Midbrain (tissue), 1 donor: Measurements from ENCODE around the gene ARNT2.
A peak's percentile ranks its signal among the peaks of the same experiment; 100 is the strongest.

Experiments used
- DNase-seq: peaks from one replicate; lab custom pipeline; 2025; lab: John Stamatoyannopoulos, UW

Gene ARNT2

DNA sequence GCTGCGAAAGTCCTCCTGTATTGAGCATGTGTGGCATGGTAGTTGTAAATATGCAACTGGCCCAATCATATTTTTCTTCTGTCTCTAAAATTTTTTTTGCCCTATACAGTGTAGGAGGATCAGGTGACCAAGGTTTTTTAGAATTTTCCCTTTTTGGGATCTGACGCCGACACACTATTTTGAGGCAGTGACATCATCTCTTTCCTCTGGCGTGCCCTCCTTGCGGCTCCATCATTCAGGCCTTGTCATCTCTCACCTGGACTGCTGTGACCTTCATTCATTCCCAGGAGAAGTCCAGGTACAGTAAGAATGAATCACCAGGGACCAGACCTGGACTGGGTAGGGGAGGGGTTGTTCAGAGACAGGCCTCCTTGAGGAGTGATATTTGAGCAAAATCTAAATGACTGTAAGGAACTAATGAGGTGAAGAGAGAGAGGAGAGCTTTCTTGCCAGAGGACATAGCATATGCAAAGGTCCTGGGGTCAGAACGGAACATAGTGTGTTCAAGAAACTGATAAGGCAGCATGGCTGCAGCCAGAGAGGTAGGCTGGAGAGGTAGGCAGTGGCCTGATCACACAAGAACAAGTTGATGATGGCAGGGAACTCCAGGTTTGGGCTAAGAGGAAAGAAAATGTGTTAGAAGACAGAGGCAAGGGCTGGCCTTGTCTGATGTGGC, 38.7 kb downstream of the ARNT2 start:
- no peak for DNase-seq

DNA sequence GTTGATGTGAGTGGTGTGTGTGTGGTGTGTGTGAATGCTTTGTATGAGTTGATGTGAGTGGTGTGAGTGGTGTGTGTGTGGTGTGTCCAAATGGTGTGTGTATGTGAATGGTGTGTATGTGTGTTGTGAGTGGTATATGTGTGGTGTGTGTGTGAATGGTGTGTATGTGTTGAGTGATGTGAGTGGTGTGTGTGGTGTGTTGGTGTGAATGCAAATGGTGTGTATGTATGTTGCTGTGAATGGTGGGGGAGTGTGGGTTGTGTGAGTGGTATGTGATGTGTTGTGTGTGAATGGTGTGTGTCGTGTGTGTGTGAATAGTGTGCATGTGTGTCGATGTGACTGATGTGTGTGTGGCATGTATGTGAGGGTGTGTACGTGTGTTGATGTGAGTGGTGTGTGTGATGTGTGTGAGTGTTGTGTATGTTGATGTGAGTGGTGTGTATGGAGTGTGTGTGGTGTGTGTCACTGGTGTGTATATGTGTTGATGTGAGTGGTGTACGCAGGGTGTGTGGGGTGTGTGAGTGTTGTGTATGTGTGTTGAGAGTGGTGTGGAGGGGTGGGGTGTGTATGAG, 40.6 kb downstream of the ARNT2 start:
- DNase-seq: no peak

DNA sequence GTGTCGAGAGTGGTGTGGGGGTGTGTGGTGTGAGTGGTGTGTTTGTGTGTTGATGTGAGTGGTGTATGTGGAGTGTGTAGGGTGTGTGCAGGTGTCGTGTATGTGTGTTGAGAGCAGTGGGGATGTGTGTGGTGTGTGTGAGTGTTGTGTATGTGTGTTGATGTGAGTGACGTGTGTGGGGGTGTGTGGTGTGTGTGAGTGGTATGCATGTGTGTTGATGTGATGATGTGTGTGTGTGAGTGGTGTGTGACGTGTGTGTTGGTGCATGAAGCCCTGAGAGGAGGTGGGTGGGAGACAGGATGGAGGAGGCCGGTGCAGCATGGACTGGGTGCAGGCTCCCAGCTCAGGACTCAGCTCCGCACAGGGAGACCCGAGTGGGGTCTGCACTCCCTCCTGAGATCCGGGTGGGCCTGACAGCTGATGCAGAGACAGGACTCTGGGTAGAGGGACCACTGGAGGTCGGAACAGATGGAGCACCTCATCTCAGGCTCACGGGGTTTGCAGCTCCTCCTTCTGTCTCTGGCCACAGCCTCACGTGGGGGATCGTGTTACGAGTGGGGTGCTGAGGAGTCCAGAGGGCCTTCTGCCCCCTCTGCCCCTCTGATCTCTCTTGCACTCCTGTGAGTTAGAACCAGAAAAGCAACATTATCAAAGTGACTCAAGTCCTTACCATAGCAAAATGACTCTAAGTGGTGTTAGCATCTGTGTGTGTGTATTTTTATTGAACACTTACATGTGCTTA, 41.3 kb downstream of the ARNT2 start:
- DNase-seq: no peak

DNA sequence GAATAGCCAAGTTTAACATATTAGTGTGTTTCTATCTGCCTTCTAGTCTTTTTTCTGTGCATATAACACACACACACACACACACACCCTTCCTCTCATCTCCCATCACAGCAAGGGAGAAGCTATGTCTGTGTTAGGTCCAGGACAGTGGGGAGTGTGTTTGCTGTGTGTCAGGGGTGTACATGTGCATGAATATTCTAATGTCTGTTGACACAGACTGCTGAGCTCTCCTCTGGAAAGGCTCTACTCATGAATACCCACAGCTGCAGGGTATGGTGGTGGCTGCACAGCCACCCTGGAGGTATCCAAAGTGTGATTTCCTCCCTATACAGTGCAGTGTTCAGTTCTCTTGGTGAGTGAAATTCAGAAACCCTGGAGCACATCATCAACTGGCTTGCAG, 42.9 kb downstream of the ARNT2 start:
- no peak for DNase-seq

DNA sequence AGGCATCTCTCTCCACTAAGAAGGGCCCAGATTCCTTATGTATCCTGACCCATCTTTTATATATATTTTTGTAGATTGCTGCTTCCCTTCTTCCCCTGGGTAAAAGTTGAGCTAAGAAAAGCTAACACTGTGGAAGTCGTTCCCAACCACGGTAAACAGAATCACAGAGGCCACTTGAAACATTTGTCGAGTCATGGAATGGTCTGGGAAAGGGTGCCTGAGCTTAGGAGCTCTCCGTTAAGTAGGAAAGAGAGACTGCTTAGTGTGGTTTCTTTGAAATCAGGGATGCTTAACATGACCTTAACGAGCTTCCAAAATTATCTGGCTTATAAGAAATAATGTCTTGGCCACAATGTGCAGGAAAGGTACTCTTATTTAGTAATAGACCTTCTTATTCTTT, 45.6 kb downstream of the ARNT2 start:
- no peak for DNase-seq

DNA sequence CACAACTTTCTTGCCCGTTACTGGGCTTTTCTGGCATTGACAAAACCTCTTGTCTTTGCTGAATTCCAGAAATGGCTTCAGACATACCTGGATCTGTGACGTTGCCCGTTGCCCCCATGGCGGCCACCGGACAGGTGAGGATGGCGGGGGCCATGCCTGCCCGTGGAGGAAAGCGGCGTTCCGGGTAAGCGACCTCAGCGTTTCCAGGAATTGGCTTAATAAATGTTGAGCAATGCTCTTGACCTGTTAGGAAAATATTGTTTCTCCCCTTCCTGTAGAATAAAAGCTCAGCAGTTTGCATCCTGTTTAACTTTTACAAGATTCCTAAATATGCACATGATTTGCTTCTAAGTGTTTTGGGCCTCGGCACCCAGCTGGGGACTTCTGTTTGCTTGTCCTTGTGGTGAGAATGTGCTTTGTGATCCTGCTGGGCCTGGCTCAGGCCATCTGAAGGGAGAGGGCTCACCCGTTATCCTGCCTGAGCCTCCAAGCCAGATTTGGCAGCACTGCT, 46.7 kb downstream of the ARNT2 start:
- no peak for DNase-seq

DNA sequence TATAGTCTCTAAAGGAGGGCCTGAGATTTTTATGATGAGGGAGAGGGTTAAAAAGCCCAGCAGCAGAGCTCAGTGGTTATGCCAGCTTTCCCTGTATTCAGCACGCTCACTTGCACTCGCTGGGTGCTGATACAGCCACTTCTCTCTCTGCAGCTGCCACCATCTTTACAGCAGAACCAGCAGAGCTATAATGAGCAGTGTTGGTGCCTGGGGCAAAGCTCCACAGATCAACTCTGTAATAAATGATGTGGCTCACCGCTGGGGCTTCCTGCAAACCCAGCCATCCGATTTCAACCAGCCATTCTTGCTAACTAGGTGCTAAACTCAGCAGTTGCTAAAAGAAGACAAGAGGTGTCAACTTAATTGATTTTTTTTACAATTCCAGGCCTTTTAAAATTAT, 48.0 kb downstream of the ARNT2 start:
- DNase-seq: no peak

DNA sequence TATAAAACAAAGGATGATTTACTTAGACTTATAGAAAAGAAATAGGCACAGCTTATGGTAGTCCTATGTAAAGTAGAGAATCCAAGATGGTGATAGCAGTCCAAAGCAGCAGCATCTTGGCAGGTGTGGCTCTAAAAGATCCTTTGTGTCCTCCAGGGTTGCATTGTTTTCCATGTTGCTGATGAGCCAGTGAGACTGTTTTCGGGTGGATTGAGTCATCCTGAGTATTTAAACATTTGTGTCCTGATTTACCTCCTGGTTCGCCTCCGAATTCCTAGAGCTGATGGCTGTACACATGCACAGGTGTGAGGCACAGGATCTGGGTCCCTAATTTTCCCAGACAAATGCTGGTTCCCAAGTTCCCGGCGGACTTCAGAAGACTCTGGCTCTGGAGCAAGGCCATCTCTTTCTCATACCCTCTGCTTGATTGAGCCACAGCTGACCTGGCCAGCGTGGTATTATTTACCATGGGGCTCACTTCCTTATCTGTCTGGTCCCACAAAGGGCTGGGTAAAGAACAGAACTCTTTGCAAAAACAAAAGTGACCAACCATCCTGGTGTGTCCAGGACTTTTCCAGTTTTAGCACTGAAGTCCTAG, 51.0 kb downstream of the ARNT2 start:
- DNase-seq: no peak

DNA sequence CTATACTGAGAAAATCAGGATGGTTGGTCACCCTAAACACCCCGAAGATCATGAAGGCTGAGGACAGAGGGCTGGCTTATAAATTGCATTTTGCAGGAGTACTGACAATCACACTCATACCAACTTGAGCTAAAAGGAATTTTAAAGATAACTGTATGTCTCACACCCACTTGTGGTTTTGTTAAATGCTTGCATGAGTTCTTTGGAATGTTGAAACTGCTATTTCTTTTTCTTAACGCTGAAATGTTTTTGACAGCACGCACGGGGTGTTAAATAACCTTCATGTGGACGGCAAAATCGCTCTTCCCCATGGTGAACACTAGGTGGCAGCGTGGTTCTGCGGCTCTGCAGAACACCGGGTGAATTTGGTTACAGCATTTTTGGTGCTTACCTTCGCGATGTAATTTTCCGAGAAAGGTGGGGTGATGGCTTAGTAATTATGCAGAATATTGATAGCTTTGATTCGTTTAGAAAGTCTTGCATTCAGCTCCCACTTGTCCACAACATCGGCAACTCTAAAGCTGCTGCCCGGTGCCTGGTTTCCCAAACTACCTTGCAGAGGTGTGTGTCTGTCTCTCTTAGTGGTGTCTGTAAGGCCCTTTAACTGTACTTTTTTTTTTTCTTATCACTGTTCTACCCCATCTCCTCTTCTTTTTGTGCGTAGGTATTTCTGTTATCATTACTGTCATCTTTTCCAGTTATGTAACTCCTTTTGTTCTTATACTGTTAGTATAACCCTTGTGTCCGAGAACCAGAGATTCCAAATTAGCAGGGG, 51.7 kb downstream of the ARNT2 start:
- DNase-seq: peak; percentile 79

DNA sequence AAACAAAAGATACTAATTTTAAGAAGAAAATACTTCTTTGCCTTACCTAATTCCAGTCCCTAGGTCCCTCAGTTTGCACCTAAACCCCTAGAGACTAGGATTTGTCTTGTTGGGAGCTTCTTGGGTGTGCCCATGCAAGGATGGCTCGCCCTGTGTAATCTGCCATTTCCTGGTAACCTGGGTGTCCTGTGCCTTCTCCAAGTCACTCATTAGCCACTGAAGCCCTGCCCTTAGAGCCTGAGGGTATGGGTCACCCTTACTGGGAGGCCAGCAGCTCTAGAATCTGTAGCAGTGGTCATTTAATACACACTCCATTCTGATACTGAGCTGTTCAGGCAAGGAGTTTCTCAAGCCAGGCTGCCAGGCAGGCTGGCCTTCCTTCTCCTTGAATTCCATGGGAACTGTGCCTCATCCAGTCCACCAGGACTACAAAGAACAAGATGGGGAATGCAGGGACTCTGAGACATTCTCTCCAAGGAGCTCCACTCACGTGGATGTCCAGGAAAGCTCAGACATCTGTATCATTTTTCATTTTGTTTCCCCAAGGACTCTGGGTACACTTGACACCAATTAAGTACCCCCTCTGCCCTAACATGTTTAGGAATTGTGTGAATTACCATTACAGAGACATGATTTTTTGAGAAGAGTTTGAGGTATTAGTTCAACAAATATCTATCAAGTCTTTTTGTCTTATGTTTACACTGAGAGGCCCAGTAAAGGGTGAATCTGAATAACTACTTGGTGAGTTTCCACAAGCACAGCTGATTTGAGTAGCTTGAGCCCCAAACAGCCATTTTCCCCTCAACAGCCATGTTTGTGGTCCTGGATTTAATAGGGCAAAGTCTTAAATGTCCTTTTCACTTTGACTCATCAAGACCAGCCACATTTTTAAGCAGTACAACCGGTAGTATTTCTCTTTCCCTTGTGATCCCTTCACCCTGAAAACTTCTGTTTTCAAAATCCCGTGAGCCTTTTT, 52.6 kb downstream of the ARNT2 start:
- no peak for DNase-seq

DNA sequence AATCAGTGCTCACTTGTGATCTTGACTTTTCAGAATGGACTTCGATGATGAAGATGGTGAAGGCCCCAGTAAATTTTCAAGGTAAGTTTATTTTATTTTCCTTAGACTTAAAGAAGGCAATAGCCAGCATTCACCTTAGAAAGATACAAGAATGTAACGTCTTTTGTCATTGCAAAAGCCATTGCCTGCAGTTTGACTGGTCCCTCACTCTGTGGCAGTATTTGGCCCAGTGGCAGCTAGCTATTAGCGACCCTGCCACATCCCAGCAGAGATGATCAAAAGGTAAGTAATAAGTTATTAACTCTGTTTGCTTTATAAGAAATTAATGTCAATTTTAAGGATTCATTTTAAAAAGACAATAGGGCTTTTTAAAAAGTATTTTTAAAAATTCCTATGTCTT, 53.7 kb downstream of the ARNT2 start:
- no peak for DNase-seq

DNA sequence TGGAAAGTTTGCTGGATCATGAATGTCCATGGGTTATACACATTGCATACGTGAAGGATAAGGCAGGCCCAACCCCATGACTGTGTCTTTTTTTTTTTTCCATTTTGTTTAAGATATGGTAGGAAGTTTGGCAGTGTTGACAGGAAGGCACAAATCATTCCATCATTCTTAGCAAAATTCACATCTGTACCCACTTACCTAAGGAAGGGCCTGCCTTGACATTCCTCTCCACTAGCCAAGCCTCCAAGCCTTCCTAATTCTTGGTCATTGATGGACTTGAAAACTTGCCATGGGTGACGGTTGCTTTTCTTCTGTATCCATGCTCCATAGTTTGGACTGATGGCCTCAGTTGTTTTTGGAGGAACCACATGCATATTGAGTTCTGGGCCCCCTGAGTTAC, 54.4 kb downstream of the ARNT2 start:
- DNase-seq: no peak

DNA sequence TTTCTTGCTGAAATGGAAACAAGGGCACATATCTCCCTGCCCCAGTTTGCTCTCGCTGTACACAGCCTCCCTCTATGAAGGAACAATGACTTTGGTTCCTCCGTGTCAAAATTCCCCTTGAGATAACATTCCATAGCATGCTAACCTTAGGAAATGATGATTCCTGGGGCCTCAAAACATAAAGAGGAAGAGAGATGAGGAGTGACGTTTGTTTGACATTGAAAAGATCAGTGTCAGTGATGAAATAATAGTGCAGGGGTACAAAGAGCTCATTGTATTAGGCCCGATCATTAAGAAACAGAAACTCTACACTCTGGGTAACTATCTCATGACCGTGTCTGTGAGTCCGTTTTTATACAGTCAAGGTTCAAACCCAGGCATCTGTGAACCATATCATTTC, 55.2 kb downstream of the ARNT2 start:
- no peak for DNase-seq

DNA sequence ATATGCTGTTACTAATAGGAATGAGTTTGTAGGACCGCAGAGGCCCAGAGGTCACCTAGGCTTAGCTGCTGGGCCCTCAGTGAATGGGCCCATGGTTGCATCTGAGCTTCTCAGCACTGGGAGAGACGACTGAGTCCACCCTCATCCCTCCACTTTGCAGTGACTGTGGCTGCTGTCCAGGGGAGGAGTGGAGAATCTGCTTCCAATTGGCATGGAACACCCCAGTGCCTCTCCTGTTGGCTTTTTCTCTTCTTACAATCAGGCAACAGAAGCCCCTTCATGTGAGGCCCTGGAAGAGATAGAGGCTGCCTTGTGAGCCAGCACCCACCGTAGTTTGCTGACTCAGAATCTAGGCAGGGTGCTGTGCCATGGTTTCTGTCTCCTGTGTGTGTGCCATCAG, 55.6 kb downstream of the ARNT2 start:
- no peak for DNase-seq

DNA sequence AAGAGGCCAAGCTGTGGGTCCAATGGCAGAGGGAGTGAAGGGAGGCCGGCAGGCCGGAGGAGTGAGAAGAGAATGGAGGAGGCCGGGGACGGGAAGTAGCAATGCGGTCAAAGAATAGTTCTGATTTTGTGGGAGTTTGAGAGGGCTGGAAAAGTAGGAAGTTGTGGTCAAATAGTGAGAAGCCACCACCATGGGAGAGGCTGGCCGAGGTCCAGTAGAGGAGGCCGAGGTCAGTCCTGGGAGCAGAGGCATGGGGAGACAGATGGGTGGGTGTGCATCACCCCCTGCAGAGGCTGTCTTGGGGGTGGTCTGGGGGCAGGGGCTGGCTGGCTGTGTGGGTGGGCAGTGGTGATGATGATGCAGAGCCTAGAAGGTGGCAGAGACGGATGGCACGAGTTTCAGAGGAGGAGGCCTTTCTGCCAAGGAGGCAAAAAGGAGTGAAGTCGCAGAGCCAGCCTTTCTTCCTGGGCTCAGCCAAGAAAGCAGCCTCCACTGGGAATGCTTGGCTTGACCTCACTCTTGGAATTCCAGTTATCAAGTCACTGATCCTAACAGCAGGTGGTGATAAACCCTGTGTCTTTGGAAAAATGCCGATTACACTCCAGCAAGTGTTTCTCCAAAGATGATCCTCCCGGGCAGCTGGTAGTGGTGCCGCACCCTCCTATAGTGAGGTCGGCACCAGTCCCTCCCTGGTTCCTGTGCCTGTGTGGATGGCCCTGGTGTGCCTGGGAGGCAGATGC, 57.3 kb downstream of the ARNT2 start:
- no peak for DNase-seq

DNA sequence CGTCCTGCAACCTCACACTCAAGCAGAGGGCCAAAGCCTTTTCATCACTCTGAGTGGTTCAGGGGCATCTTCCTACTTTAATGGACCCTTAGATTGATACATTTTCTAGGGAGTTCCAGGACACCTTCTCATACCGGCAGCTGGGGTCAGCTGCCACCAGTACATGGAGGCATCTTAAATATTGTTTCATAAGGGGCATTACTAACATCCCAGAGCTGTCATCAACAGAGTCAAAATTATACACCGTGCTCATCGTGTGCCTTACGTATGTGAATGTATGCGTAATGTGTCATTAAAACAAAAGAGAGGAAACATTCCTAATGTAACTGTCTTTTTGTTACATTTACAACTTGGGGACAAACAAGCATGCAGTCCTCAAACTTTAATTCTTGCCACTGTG, 57.9 kb downstream of the ARNT2 start:
- DNase-seq: no peak

DNA sequence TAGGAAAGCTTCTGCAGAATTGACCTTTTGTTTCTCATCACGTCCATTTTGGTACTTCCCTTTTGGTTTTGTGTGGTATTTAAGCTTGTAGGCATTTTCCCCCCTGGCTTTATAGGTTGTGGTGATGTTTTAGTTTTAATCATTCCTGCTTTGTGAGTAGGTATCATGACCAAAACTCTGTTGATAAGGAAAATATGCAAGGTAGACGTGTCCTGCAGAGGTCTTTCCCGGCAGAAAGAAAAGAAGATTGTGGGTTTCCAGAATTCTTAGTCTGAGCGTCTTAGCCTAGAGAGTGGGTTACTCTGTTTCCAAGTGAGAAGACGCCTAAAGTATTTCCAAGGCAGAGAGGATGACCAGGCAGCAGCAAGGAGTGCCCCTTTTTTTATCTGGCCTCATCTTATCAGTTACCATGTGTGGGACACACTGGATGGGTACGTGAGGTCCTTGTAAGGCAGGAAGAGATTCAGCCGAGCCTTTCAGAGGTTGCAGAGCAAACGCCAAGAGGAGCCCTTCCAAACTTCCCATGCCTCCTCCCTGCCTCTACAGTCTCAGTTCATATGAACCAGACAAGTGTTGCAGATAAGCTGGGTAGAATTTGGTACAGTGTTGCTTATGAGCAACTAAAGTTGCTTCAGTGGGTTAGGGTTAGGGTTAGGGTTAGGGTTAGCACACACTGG, 58.8 kb downstream of the ARNT2 start:
- DNase-seq: no peak

DNA sequence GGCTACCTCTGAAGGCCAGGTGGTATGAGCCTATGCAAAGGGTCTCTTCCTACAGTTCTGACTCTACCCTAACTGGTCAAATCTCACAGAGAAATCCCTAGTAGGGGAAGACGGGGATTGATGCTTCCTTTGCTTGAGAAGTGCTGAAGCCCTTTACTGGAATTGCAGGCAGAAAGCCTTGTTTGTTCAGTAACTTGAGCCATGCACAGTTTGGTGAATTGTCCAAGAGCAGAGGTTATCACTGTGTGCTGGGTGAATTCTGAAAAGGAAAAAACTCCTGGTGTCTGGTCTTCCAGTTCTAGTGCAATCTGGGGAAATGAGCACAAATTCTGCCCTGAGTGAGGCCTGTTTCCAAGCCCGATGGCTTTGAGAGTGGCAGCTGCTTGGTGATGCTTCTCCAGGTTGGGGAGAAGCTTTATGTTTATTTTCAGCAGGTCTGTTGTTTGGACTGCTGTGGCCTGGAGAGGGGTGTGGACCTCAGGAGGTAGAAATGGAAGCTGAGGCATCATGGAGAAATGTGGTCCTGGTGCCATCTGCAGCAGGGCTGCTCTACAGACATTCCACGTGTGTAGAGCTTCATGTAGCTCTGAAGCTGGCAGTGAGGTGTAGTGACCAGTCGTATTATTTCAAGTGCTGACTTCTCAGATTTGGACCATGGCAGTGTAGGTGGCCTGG, 60.9 kb downstream of the ARNT2 start:
- no peak for DNase-seq

DNA sequence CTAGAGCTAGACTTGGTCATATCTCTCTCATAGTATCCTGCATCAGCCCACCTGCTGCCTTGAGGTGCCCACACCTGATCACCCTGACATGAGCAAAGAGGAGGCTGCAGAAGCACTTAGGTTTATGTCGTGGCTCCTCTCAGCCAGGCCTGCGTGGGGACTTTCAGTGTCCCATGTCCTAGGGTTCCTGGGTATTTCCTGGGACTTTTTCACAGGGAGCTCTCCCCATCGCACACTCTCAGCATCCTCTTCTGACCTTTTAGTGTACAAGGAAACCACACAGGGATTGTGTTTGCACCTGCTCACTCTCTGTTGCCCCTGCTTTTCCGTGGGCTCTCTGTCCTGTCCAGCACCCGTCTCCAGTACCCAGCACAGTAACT, 61.4 kb downstream of the ARNT2 start:
- DNase-seq: no peak
